Iris pigment epithelial cell (primary cell): ENCODE measurements around the gene HOXC11.

Experiments
- DNase-seq: peaks from one replicate; pipeline ENCODE4 v3.0.0-alpha.2; 2011; ENCODE audit warnings: low read depth

HOXC11 gene

DNA sequence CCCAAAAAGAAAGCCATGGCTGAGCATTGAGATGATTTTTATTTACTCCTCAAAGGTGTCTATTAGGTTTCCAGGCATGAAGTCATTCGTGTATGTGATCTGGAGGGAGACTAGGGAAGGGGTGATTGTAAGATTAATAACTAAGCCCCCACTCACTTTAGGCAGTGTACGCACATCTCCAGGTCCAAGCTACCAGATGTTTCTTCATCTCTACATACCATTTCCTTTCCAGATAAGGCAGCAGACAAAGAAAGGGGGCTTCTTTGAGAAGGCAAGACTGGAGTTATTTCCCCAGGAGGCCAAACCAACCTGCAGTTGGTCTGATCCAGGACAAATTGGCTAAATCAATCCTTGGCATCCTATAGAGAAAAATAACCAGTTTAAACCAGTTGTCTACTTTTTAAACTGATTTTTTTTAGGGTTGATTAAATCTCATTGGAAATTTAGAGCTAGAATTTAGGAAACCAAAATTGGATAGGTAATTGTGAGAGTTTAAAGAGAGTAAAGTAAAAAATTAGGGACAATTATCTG is 30.4 kb upstream of the HOXC11 start:
- DNase-seq, result no peak

DNA sequence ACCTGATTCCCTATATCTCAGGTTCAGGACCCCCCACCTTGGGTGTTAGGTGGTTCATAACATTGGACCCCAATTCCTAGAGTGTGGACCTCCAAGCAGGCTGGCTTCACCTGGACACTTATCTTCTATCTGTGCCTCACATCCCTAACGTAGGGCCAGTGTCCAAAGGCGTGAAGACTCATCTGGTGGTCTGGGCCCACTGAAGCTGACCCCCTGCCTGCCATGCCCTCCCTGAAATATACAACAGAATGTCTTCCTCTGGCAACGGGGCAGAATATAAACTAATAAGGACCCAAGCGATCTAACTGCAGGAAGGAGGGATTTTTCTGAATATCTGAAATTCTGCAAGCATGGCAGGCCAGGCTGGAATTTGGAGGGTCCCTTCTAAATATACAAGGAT is 28.7 kb upstream of the HOXC11 start:
- DNase-seq, result no peak

DNA sequence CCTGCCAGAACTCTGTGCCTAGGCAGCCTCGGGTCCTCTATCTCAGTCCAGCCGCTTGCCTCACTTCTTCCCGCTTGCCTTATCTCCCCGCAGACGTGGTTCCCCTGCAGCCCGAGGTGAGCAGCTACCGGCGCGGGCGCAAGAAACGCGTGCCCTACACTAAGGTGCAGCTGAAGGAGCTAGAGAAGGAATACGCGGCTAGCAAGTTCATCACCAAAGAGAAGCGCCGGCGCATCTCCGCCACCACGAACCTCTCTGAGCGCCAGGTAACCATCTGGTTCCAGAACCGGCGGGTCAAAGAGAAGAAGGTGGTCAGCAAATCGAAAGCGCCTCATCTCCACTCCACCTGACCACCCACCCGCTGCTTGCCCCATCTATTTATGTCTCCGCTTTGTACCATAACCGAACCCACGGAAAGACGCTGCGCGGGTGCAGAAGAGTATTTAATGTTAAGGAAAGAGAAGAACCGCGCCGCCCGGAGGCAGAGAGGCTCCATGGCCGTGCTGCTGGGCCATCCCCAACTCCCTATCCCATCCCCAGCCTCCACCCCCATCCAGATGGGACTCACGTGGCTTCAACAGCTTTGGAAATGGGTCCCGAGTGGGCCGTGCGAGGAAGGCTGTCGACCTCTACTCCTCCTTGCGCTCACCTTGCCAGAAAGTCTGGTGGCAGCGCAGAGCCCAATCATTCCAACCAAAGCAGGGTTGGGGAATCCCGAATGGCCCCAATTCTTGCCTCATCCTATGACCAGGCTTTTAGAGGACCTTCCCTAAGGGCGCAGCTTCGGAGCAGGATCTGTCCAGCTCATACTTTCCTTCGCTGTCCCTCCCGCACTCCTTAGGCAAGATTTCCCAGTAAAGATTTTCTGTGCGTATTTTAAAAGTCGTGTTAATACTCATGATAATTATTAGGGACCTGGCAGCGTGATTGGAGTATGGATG is 27.7 kb upstream of the HOXC11 start:
- no peak for DNase-seq

GRCh38 chr12:53947743-53948142 is 25.2 kb upstream of the HOXC11 start:
- DNase-seq, result no peak

DNA sequence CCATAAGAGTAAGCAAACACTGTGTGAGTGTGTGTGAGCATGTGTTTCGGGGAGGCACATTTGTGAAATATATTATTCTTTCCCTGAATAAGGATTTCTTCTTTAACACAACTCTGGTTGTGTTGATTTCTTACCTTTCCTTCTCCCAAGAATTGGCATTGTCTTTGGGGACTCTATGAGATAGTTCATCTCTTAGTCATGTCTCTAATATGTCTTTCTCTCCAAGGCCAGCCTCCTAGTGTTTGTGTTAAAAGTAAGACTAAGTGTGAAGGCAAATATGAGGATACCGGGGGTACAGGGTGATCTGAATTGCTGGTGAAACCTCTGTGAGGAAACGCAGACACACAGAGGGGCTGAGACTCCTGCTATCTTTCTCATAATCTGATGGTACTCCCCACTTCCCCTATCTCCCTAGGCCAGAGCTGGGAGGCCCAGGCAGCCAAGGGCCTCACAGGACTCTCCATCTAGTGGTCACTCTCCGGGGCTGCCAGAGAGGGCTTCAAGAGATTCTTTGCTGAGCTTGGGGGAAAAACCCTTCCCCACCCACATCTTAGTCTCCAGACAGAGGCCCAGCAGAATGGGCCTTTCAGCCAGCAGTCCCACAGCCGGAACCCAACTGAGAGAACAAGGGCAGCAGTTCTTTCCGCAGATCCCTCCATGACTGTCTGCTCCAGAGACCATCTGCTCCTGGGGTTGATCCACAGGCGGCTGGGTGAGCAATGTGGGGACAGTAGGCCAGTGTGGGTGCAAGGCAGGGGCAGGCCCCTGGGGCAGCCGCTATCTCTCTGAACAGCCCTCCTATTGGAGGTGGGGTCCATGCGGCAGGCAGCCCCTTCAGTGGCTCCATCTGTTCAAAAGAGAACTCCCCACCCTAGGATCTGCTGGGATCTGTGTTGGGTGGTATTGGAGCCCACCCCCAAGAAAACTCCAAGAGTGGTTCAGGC is 24.0 kb upstream of the HOXC11 start:
- DNase-seq, result no peak

GRCh38 chr12:53949631-53950436 is 23.1 kb upstream of the HOXC11 start:
- DNase-seq, result no peak

DNA sequence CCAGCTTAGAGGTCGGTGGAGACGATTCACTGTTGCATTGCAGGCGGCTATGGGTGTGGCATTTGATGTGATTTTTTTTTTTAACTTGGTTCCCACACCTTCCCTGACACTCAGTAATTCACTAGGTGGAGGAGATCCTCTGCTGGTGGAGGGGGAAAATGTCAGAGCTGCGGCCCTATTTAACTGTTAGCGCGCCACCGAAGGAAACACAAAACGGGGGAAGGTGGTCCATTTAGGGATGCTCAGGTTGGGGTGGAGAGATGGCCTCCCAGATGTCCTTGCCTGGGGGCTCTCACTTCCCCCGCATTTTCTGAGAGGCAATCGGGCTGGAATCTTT is 22.5 kb upstream of the HOXC11 start:
- no peak for DNase-seq

DNA sequence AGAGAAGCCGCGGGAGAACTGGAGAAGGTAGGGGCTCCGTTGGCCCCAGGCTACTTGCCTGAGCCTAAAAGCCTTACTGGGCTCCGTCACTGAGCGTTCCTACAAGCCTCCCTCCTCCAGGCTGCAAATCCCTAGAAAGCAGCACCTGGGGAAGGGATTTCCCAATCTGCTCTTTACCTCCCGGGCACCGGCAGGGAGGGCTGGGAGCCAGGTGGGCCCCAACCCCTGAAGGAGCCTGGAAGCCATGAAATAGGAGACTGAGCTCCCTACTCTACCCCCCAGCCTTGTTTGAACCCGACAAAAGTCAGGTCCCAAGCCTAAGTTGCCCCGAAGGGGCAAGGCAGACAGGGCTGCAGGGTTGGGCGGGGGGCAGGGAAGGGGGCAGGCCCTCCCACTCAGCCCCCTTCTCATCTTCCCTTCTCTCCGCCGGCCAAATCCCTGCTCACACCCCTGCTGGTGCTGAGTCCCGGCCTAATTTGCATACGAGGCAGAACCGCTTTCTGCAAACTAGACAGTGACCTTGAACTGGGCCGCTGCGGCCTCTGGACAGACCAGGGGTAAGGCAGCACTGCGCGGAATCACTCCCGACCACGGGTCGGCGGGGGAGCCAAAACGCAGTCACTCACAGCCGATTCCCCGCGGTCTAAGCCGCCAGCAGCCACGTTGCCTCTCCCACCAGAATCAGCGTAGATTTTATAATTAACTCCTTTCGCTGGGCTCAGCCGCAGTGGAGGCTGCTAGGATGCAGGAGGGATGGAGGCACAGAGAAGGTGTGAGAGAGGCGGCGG is 21.9 kb upstream of the HOXC11 start:
- no peak for DNase-seq

DNA sequence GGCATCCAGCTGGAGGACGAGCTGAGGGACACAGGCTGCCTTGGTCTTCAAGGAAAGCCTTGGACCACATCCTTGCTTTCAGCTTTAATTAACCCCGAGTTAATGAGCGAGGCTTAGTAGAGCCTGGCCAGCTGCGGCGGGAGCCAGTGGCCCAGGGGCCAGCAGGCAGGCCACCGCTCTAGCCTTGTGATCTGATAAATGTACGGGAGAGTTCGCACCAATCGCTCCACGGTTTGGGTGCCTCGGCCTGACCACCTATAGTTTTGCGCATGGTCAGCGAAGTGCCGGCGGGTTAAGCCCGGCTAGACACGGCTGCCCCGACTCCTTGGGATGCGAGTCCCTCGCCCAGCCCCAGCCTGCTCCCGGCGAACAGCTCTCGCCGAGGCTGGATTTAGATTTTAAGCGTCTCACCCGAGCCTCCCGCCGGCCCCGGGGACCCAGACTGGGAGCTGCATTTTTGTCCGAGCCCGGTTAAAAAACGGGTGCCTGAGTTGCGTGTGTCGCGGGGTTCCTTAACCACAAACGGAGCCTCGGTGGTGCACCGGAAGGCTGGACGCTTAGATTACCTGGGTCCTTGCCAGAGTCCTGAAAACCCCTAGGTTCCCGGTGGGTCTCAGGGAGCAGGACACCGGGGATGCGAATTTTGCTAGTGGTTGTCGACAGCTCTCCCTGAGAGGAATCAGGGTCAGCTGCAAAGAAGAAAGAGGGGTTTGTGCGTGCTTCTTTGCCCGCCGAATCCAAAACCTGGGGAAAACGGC is 21.2 kb upstream of the HOXC11 start:
- DNase-seq, result no peak

DNA sequence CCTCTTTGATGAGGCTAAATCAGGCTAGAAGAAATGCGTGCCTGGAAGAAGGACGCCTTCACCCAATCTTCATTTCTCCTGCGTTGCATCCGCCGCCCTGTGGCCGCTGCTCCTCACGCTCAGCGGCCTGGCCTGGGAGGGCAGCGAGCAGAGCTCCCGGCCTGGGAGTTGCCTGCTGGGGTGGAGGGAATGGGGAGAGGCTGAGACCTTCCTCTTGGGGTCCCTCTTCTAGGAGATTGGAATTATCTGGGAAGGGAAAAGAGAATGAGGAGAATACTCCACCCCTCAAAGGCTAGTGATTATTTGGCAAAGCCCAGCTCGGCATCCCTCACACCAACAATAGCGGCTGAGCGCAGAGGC is 20.6 kb upstream of the HOXC11 start:
- DNase-seq, result no peak

GRCh38 chr12:53952871-53953734 is 19.8 kb upstream of the HOXC11 start:
- DNase-seq, result no peak

DNA sequence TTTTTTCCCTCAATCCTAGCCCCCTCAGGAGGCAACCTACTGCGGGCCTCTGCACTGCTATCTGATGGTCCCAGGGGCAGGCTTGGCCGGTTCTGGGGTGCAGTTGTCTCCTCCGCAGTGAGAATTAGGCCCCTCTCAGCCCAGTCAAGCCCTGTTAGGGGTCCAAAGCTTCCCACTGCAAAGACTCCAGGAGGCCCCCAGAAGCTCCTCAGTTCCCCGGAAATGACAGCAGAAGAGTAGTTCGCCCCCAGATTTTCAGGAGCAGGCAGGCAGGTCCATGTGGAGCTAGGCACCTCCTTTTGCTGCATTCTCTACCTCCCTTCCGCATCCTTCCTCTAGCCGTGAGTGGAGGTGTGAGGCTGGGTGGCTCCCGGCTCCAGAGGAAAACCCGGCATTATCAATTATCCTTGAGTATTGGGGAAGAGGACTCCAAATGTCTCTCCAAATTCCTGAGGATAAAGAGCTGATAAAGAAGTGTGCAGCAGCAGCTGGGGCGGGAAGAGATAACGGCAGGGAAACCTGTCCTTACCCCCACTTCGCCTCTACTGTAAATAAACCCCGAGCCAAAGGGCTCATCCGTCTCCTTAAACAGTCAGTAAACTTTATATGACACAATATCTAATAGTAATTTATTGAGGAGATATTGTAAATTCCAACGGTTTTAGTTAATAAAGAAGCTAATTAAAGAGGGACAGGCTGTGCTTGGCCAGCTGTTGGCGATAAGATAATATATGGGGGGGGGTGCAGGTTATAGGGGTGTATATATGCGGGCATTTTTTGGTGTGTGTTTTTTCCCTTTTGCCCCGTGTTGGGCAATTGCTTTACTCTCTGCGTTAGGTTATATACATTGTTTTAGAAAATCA is 18.9 kb upstream of the HOXC11 start:
- no peak for DNase-seq

GRCh38 chr12:53954694-53955035 is 18.3 kb upstream of the HOXC11 start, which contains the start of gene HOXC12:
Gene HOXC12, plus strand, starts transcription at chr12:53954903. Its CDS starts 27 bp downstream, at chr12:53954930.
- no peak for DNase-seq

DNA sequence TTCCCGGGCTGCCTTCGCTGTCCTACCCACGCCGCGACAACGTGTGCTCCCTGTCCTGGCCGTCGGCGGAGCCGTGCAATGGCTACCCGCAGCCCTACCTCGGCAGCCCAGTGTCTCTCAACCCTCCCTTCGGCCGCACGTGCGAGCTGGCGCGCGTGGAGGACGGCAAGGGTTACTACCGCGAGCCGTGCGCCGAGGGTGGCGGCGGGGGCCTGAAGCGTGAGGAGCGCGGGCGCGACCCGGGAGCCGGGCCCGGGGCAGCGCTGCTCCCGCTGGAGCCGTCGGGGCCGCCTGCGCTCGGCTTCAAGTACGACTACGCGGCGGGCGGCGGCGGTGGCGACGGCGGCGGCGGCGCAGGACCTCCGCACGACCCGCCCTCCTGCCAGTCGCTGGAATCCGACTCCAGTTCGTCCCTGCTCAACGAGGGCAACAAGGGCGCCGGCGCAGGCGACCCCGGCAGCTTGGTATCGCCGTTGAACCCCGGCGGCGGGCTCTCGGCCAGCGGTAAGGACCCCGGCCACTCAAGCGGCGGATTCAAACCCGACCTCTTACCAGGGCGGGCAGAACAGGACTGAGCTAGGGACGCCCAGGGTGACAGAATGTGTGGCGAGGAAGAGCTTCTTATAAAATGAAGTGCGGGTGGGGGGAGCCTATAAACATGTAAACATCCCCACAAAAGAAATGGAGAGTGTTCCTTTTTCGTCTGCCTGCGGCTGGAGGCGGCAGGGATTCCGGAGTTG is 17.7 kb upstream of the HOXC11 start:
- DNase-seq, result no peak

- no peak for DNase-seq
Observed at GRCh38 chr12:53955776-53956250, 17.1 kb upstream of the HOXC11 start.

DNA sequence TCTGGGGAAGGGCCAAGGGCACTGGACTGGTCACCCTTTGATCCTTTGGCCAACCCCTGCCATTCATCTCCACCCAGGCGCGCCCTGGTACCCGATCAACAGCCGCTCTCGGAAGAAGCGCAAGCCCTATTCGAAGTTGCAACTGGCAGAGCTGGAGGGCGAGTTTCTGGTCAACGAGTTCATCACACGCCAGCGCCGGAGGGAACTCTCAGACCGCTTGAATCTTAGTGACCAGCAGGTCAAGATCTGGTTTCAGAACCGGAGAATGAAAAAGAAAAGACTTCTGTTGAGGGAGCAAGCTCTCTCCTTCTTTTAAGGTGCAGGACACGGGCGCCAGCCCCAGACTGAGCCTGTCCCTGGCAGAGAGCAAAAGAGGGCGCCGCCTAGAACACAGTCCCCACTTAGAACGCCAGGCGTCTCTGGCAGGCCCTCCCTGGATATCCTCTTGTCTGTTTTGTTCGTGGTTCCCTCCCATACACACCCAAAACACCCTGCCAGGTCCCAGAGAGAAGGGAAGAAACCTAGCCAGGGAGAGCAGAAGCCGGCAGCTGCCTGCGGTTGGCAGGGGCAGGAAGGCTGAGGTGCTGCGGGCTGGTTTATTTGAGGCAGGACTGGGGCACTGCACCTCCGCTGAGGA is 16.6 kb upstream of the HOXC11 start:
- DNase-seq, result no peak

DNA sequence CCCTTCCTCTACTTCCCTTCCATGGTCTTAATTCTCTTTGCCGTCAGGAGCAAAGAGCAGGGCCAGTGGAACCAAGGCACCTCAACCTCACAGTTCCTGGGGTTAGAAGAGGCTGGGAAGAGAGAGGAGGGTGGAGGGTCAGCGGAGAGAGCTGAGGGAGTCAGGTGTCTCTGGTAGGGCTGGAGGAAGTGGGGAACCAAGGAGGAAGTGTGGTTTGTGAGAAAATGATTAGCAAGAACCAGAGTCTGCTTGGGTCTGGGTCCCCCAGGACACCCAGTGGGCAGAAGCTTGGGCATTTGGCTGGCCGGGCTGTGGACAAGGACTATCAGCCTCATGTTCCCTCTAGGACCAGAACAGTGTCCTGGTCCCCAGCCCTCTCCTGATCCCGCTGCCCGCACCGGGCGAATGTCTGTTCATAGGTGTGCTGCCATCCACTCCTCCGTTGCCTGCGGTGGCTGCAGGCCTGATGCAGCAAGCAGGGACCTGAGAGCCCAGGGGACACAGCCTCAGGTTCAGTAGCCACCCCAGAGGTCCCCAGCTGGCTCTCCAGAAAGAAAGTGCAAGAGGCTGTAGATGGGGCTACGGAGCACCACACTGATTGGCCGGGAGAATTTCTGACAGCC is 15.9 kb upstream of the HOXC11 start:
- DNase-seq, result no peak
